ENCODE measurements around the gene TTLL7.

DNA sequence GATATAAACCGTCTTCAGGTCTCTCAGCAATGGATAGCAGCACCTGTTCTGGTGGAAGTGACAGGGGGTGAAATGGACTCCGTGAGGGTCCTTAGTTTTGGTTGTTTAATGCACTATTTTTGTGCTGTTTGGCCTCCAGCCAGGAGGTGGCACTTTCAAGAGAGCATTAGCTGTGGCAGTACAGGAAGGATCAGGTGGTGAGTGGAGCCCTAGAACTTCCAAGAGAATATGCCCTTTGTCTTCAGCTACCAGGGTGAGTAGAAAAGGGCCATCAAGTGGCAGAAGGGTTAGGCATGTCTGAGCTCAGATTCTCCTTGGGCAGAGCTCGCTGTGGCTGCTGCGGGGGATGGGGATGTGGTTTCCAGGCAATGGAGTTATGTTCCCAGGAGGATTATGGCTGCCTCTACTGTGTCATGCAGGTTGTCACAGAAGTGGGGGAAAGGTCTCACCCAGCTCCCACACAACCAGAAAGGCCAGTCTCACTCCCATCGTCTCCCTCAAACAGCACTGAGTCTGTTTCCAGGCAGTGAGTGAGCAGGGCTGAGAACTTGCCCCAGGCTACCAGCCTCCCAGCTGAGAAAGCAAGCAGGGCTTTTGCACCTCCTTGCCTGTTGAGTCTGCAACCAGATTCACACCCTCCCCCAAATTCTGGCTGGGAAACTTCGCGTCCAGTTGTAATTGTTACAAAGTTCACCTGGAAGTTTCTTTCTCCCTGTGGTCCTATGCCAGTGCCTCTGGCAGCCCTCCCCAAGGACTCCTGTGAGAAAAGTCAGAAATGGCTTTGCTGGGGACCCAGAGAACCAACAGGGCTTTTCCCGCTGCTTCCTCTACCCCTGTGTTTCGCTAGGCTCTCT lies 39.1 kb upstream of the TTLL7 start:
- TF ChIP-seq EHMT2 (IDR thresholded peaks at IDR 0.05; ENCODE audit: low read depth) (no peak), CEBPB (IDR thresholded peaks at IDR 0.05) (no peak), CHD4 (IDR thresholded peaks at IDR 0.05; ENCODE audit: borderline replicate concordance) (no peak), CTCF (IDR thresholded peaks at IDR 0.05) (no peak), RAD21 (conservative IDR thresholded peaks at IDR 0.05 in 1 of 2, IDR thresholded peaks at IDR 0.05 in 1 of 2) (no peak), POLR2A (IDR thresholded peaks at IDR 0.05; ENCODE audit: low read length) (no peak), KDM1A (IDR thresholded peaks at IDR 0.05; ENCODE audit: low read depth) (no peak)
